Kidney (tissue), 14 donors: Measurements from ENCODE around the gene SHOX. TPM values are rescaled to one million over a fixed set of nuclear protein-coding genes. Genes with fewer than 3 reads are reported as not detected.
"Not testable (repeated sequence)": the region's sequence is repeated elsewhere in the genome, so short reads cannot be mapped to it uniquely, and the experiment has no call there.

Experiments used
- DNase-seq, 5 donors: peaks; one replicate each; pipeline ENCODE4 v3.0.0-alpha.2; 2013 to 2020
- FAIRE-seq: peaks from 2 replicates; lab custom pipeline; 2012; peaks lifted over from hg19 to GRCh38; lab: Jason Lieb, UNC
- H3K27ac ChIP-seq, 2 donors: one replicate each; pipeline ENCODE4 v1.7.0; 2013; ENCODE audit warnings: low read depth in 2 of 2, low read length in 2 of 2, inconsistent platforms in 1 of 2
- H3K27me3 ChIP-seq: one replicate; pipeline ENCODE4 v1.7.1; 2013; ENCODE audit warnings: low read length, inconsistent platforms; ENCODE audit not compliant: control insufficient read depth, insufficient read depth
- H3K36me3 ChIP-seq, 3 donors: one replicate each; pipeline versions ENCODE4 v1.7.0 to v1.7.1; 2013; ENCODE audit warnings: low read length in 3 of 3, control low read depth in 1 of 3, inconsistent platforms in 1 of 3; ENCODE audit not compliant: insufficient read depth in 3 of 3, control insufficient read depth in 2 of 3
- H3K4me1 ChIP-seq, 3 donors: one replicate each; pipeline versions ENCODE4 v1.7.0 to v1.7.1; 2013; ENCODE audit warnings: low read length in 3 of 3, inconsistent platforms in 1 of 3, low read depth in 1 of 3; ENCODE audit not compliant: control insufficient read depth in 2 of 3, insufficient read depth in 2 of 3
- H3K4me3 ChIP-seq, 3 donors: one replicate each; pipeline versions ENCODE4 v1.7.0 to v1.8.1; 2013; ENCODE audit warnings: low read length in 3 of 3, control low read depth in 1 of 3, inconsistent platforms in 1 of 3
- H3K9ac ChIP-seq, 3 donors: one replicate each; pipeline versions ENCODE4 v1.7.0 to v1.7.1; 2013; ENCODE audit warnings: low read length in 3 of 3, control low read depth in 1 of 3, inconsistent platforms in 1 of 3
- H3K9me3 ChIP-seq, 3 donors: one replicate each; pipeline versions ENCODE4 v1.7.0 to v1.7.1; 2013; ENCODE audit warnings: low read length in 3 of 3, control low read depth in 1 of 3, inconsistent platforms in 1 of 3; ENCODE audit not compliant: control insufficient read depth in 2 of 3, insufficient read depth in 1 of 3
- intact Hi-C: fragments of 100-400 bp; cut with DNase I; formaldehyde crosslinking; loops from one replicate; pipeline ENCODE4 v1.11.1; 2022
- polyA plus RNA-seq: library from polyadenylated mRNA; stranded (reverse); fragments of 350-450 nt; fragmentation: Illumina TruSeq; extraction: RNeasy Lipid Tissue Mini Kit (QIAGEN cat#74804); gene quantifications from one replicate; pipeline ENCODE4 v1.2.3, GENCODE V29; 2014; ENCODE audit warnings: low read depth, low replicate concordance; ENCODE audit not compliant: insufficient read depth
- total RNA-seq: library from RNA; stranded (reverse); fragmentation: NEBNext Ultra II Directional; extraction: Animal tissue kit (Norgen Biotek cat#: 25700); gene quantifications from one replicate; pipeline ENCODE4 v1.2.1, GENCODE V29; 2021
- TF ChIP-seq, protein P1 (sequence below): IDR thresholded peaks from 3 replicates; pipeline ENCODE4 v1.5.1; 2012; ENCODE audit warnings: mild to moderate bottlenecking, moderate library complexity, borderline replicate concordance; ENCODE audit not compliant: insufficient read depth; ENCODE audit errors: extremely low read depth
- donor health status: control.
- donor health status: control.
- donor health status: control.
- donor health status: control.
- donor health status: control.
- donor health status: DM: yes; HTN: yes; CAD: no.
- donor health status: Normal renal cell carcinoma (clear cell type).

SHOX gene
- total and polyA plus RNA-seq, 2 donors from 2014 or later: not detected

DNA sequence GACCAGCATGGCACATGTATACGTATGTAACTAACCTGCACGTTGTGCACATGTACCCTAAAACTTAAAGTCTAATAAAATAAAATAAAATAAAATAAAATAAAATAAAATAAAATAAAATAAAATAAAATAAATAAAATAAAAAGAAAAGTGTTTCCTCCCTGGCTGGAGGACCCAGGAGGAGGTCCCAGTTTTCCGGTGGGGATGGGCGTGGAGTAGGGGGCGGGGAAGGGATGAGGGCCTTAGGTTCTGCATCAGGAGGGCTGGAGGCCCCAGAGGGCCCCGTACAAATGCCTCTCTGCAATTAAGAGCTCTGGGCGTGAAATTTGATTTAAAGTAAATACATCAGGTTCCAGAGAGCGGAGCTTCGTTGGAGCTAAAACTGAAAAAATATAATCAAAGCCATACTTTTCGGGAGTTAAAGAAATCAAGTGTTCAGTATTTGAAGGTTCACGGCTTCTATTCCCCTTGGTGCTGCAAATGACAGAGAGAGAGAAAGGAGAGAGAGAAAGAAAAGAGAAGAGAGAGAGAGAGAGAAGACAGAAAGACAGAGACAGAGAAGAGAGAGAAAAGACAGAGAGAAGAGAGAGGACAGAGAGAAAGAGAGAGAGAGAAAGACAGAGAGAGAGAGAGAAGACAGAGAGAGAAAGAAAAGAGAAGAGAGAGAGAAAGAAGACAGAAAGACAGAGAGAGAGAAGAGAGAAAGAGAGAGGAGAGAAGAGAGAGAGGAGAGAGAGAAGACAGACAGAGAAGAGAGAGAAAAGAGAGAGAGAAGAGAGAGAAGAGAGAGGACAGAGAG, 8.7 kb upstream of the SHOX start:
- Histone ChIP-seq H3K4me1 (no peaks in the 10 kb centered on the region), H3K4me3 (no peak overlapping the region), H3K9ac (no peak overlapping the region), H3K36me3 (no peaks in the 10 kb centered on the region), H3K9me3 (no peaks in the 10 kb centered on the region), H3K27me3 (peaks cover 16% of the 10 kb centered on the region), H3K27ac (no peak overlapping the region)
- intact Hi-C loops: no loop called here
- no peak for FAIRE-seq
- no peak for DNase-seq
- TF ChIP-seq, protein P1, sequence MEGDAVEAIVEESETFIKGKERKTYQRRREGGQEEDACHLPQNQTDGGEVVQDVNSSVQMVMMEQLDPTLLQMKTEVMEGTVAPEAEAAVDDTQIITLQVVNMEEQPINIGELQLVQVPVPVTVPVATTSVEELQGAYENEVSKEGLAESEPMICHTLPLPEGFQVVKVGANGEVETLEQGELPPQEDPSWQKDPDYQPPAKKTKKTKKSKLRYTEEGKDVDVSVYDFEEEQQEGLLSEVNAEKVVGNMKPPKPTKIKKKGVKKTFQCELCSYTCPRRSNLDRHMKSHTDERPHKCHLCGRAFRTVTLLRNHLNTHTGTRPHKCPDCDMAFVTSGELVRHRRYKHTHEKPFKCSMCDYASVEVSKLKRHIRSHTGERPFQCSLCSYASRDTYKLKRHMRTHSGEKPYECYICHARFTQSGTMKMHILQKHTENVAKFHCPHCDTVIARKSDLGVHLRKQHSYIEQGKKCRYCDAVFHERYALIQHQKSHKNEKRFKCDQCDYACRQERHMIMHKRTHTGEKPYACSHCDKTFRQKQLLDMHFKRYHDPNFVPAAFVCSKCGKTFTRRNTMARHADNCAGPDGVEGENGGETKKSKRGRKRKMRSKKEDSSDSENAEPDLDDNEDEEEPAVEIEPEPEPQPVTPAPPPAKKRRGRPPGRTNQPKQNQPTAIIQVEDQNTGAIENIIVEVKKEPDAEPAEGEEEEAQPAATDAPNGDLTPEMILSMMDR: no peak

DNA sequence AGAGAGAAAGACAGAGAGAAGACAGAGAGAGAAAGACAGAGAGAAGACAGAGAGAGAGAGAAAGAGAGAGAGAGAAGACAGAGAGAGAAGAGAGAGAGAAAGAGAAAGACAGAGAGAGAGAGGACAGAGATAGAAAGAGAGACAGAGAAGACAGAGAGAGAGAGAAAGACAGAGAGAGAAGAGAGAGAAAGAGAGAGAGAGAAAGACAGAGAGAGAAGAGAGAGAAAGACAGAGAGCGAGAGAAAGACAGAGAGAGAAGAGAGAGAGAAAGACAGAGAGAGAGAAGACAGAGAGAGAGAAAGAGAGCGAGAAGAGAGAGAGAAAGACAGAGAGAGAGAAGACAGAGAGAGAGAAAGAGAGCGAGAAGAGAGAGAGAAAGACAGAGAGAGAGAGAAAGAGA, 7.8 kb upstream of the SHOX start:
- peaks cover 24% of the 10 kb centered on the region for H3K27me3 ChIP-seq

DNA sequence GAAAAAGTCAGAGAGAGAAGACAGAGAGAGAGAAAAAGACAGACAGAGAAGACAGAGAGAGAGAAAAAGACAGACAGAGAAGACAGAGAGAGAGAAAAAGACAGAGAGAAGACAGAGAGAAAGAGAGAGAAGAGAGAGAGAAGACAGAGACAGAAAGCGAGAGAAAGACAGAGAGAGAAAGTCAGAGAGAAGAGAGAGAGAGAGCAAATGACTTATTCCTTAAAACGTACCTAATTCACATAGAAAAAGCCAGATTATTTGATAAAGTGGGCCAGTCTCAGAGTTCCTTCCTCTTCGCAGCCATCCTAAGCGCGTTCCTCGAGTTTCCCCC, 7.4 kb upstream of the SHOX start:
- no peak overlapping the region for H3K27ac ChIP-seq
- intact Hi-C loops: no loop called here
- TF ChIP-seq, protein P1: no peak
- no peak for DNase-seq
- peaks cover 28% of the 10 kb centered on the region for H3K27me3 ChIP-seq
- H3K4me3 ChIP-seq: no peak overlapping the region
- H3K9me3 ChIP-seq: no peaks in the 10 kb centered on the region
- FAIRE-seq: no peak
- H3K9ac ChIP-seq: no peak overlapping the region
- no peaks in the 10 kb centered on the region for H3K4me1 ChIP-seq
- H3K36me3 ChIP-seq: no peaks in the 10 kb centered on the region

More for the DNA sequence above, 7.8 kb upstream of the SHOX start:
- H3K9me3 ChIP-seq, DNase-seq, intact Hi-C loops, H3K4me1 ChIP-seq, FAIRE-seq, H3K36me3 ChIP-seq, H3K27ac ChIP-seq, H3K9ac ChIP-seq, H3K4me3 ChIP-seq: not testable (repeated sequence)

DNA sequence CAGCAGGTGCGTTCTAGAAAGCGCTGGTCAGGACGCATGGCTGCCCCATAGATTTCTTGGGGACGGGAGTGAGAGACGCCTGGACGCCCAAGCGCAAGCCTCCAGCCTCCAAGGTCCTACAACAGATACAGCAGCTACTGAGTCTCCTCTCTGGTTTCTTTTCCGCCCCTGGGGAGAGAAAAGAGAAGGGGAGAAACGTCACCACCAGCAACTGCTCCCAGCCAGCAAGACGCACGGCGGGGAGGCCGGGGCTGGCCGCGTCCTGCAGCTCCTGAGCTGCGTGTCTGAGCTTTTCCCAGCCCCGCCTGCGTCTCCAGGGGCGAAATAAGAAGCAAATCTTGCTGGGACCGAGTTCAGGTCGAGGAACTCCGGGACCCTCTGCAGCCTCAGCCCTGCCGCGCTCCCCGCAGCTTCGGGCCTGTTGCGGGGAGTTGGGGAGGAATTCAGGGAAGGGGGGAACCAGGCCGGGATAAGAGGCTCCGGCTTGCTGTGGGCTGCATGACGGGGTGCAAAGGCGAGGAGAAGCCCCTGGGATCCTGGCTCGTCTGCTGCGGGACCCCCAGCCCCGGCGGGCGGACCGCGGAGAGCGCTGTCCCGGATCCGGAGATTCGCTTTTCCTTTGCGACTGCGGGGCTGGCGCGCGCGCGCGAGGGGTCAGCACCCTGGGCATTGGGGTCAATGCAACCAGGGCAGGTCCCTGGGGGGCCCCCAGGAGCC, 6.8 kb upstream of the SHOX start:
- TF ChIP-seq, protein P1: no peak
- Histone ChIP-seq H3K9ac (no peak overlapping the region), H3K27me3 (peaks cover 28% of the 10 kb centered on the region), H3K4me3 (no peak overlapping the region), H3K27ac (no peak overlapping the region), H3K36me3 (no peaks in the 10 kb centered on the region), H3K9me3 (no peaks in the 10 kb centered on the region), H3K4me1 (no peaks in the 10 kb centered on the region)
- no peak for DNase-seq
- FAIRE-seq: no peak
- intact Hi-C loops: no loop called here
